AML-193 (cell line): ENCODE results near the gene BLM.
A peak's percentile ranks its signal among the peaks of the same experiment; 100 is the strongest.
"Not testable (repeated sequence)": the region's sequence is repeated elsewhere in the genome, so short reads cannot be mapped to it uniquely, and the experiment has no call there.

ENCODE experiments used
- DNase-seq, 2 experiments: peaks; one replicate each; lab custom pipeline; 2025; lab: John Stamatoyannopoulos, UW

Gene BLM

DNA sequence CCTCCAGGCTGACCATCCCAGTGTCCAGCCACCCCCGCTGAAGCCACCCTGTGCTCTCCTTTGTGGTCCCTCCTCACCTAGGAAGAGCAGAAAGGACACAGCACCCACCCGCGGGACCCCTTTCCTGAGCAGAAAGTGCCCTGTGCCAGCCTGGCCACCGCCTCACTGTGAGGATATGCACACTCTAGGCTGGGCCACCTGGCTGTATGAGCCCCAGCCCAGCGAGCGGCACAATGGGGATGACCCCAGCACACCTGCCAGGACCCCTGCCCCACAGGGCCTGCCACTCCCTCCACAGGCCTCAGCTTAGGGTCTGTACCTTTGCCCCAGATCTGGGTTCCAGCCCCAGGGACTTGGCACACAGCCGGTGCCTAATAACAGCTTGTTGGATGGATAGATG lies 103.3 kb downstream of the BLM start:
- DNase-seq = no peak

- DNase-seq = no peak
Observed at GRCh38 chr15:90822204-90822955, 105.2 kb downstream of the BLM start.

DNA sequence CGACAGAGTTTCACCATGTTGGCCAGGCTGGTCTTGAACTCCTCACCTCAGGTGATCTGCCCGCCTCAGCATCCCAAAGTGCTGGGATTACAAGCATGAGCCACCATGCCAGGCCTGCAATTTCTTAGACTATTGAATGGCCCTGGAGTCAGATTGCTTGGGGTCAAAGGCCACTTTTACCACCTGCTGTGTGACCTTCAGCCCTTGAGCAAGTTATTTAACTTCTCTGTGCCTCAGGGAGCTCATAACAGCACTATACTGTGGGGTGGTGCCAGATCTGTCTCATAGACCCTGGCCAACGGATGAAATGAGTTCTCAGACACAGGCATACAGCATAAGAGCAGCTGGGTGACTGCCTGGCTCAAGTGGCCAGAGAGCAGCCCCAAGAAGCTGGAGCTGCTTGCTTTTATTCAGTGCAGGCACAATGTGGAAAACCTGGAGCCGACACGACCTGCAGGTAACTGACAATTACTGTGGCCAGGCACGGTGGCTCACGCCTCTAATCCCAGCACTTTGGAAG lies 106.4 kb downstream of the BLM start:
- no peak for DNase-seq

DNA sequence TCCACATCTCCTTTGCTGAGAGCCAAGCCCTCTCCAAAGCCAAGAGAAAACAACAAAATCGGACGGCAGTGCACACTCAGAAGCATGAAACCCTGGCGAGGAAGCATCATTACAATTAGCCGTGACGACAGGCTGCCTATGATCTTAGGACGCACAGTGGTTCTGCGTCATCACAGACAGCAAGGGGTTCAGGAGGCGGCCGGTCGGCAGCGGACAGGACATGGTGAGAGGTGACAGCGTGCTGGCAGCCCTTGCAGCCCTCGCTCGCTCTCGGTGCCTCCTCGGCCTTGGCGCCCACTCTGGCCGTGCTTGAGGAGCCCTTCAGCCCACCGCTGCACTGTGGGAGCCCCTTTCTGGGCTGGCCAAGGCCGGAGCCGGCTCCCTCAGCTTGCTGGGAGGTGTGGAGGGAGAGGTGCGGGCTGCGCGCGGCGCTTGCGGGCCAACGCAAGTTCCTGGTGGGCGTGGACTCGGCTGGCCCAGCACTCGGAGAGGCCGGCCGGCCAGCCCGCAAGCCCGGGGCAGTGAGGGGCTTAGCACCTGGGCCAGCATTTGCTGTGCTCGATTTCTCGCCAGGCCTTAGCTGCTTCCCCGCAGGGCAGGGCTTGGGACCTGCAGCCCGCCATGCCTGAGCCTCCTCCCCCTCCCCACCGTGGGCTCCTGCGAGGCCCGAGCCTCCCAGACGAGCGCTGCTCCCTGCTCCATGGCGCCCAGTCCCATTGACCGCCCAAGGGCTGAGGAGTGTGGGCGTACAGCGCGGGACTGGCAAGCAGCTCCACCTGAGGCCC lies 108.2 kb downstream of the BLM start:
- DNase-seq = not testable (repeated sequence)

DNA sequence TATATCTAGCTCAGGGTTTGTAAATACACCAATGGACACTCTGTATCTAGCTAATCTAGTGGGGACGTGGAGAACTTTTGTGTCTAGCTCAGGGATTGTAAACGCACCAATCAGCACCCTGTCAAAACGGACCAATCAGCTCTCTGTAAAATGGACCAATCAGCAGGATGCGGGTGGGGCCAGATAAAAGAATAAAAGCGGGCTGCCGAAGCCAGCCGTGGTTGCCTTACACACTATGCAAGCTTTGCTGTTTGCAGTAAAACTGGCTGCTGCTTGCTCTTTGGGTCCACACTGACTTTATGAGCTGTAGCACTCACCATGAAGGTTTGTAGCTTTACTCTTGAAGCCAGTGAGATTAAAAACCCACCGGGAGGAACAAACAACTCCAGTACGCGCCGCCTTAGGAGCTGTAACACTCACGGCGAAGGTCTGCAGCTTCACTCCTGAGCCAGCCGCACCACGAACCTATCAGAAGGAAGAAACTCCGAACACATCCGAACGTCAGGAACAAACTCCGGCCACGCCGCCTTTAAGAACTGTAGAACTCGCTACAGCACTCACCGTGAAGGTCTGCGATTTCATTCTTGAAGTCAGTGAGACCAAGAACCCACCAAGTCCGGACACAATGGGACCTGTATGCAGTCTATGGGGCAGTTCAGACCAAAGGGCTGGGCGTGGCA lies 109.2 kb downstream of the BLM start:
- DNase-seq = not testable (repeated sequence)

- DNase-seq = no peak
Observed at GRCh38 chr15:90826886-90827435, 109.8 kb downstream of the BLM start.

- no peak for DNase-seq
Observed at GRCh38 chr15:90828111-90828510, 111.0 kb downstream of the BLM start.

DNA sequence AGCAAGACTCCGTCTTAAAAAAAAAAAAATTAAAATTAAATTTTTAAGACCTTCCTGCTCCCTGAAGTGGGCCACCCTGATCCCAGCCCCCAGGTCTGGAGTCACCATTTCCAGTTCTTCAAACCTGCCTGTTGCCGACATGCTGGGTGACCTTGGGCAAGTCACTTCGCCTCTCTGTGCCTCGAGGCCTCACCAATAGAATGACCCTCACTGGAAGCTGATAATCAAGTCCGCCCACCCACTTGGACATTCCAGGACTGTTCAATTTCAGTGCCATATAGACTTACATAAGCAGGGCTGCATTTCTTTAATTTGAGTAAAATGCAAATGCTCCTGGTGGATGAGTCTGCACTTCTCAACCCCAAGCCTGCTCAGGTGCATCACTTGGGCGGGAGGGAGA lies 112.0 kb downstream of the BLM start:
- DNase-seq = no peak

DNA sequence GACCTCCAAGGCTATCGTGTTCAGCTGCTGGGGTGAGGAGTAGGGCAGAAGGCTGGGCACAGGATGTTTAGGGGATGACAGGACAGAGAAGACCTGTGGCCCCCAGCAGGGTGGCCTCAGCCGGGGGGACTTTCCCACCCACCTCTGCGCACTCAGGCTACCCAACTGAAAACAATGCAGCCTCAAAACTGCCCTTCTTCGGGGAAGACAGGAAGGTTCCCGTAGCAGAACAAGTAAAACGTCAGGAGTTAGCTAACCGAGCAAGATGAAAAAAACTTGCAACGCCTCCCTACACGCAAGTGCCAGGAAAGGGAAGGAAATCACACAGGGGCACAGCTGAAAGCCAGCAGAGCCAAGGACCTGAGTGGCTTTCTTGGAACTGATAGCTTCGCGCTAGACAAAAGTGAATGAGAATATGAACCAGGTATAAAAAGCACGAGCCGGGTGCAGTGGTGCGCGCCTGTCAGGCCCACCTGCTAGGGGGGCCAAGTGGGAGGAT lies 112.8 kb downstream of the BLM start:
- DNase-seq = peak; percentile 80 to 88

DNA sequence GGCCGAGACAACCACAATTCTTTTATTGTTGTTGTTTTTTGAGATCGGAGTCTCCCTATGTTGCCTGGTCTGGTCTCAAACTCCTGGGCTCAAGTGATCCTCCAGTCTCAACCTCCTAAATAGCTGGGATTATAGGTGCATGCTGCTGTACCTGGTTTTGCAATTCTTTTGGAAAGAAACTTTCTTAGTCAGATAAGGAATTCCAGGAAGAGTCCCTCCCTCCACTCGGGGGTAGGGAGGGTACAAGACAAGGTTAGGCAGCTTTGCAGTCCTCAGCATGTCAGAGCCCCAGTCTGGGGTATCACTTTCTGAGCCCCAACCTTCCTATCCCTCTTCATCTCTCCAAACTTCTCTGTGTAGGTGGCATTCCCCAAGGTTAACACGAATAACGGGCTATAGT lies 117.5 kb downstream of the BLM start:
- no peak for DNase-seq

- DNase-seq = no peak
Observed at GRCh38 chr15:90836296-90836871, 119.2 kb downstream of the BLM start.

GRCh38 chr15:90837094-90837493 lies 119.9 kb downstream of the BLM start:
- no peak for DNase-seq

DNA sequence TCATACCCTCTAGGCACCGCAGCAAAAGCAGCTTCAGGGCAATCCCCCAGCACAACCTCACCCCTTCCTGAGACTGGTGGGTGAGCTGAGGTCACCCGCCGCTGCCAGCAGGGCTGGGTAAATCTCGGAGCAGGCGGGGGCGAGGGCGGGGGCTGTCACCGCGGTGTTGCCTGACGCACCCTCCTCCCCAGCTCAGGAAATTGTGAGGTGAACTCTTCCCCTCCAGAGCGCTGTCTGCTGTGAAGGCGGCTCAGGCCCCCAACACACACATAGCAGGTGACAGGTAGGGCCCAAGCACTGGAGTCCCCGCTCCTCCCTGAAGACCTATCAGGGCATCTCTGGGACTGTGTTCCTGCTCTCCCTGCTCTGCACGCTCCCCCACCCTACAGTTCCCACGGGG lies 121.0 kb downstream of the BLM start:
- no peak for DNase-seq

GRCh38 chr15:90838544-90838943 lies 121.4 kb downstream of the BLM start:
- DNase-seq = no peak

GRCh38 chr15:90839187-90840071 lies 122.3 kb downstream of the BLM start:
- peak; percentile 83 to 90 for DNase-seq

- no peak for DNase-seq
Observed at GRCh38 chr15:90840157-90840855, 123.2 kb downstream of the BLM start.

DNA sequence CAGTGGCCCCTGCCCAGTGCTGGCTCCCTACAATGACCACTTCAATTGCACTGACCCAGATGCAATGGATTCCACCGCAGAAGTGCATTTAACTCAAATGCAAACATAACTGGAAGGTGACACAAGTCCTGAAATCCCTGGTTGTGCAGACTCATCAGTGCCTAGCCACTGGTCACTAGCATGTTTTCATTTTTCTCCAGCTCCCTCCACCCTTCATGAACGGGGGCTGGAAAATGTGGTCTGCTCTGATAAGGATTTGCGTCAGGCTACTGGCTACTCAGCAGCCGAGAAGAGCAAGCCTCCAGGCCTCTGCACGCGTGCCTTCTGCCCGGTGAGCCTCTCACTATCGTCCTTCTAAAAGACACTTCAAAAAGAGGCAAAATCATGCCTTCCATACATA lies 123.8 kb downstream of the BLM start:
- no peak for DNase-seq

- DNase-seq = peak in 1 of 2 experiments; percentile 12
Observed at GRCh38 chr15:90844696-90845095, 127.5 kb downstream of the BLM start.

DNA sequence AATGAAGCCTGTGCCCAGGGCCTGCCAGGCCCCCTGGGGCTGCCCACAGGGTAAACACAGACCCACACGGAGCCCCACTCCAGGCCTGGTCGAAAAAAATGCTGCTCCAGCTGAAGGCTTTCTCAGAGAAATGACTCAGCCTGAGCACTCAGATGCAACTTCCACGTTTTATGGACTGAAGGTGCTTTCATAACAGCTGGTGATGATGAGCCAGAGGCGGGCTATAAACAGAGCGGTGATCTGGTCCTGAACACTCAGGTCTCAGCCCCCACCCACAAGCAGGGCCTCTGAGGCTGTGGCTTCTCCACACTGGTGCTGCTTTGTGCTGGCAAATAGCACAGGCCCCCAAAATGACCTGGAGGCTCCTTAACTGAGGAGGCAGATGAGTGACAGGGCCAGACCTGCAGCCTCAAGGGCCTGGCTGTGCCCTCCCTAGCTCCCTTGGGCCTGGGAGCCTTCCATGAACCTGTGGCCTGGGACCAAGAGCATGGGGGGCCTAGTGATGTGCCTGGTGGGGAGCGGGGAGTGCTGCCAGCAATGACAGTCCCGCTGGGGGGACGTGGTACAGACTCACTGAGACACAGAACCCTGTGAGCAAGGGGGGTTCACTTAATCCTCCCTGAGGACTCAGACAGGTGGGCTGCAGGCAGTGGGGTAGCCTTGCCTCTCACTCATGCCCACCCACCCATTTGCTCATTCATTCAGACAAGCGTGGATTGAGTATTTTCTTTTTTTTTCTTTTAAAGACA lies 128.2 kb downstream of the BLM start:
- DNase-seq = peak; percentile 72 to 86
